ENCODE data around the gene TGFB1. TPM values are rescaled to one million over a fixed set of nuclear protein-coding genes. Genes with fewer than 3 reads are reported as not detected.

TGFB1 gene
- total and polyA plus RNA-seq, 9 of the 15 experiments (the other 6 are each of a cell fraction or from before 2014, with no cell fraction given) = 0.24 to 159 (median 17.2) TPM

DNA sequence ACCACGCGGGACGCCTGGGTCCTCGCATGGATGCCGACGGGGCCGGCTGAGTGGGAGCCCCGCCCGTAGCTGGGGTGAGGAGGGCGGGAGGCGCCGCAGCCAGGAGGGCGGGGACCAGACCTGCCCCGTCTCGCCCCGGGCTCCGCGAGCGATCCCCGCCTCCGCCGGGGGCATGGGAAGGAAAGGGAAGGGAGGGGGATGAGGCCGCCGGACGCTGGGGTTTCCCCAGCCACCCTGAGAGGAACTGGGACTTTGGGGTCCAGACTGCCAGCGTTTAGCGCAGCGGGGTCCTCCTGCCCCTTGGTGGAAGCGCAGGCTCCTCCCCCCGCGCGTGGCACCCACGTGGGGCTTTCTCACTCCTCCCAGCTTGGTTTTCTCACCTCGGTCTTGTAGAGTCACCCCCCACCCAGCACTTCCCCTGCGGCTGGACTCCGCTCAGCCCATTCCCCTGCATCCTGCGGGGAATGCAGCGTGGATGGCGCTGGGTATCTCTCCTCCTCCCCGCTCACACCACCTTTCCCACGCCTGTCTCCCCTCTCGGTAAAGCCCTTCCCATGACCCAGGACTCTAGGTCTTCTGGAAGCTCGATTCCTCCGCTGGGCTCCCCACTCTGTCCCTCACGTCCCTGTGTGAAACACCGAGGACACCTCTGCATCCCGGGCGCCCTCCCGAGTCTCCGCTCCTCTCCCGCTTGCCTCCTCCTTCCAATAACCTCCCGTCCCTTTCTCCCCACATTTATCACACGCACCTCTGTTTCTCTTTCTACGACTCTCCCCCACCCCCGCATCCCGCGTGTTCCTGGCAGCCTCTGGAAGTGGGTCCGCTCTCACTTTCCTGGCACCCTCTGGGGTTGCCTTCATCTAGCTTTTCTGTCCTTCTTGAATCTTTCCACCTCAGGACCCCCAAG lies 2.1 kb downstream of the TGFB1 start (continued):
- TF ChIP-seq, protein P1, sequence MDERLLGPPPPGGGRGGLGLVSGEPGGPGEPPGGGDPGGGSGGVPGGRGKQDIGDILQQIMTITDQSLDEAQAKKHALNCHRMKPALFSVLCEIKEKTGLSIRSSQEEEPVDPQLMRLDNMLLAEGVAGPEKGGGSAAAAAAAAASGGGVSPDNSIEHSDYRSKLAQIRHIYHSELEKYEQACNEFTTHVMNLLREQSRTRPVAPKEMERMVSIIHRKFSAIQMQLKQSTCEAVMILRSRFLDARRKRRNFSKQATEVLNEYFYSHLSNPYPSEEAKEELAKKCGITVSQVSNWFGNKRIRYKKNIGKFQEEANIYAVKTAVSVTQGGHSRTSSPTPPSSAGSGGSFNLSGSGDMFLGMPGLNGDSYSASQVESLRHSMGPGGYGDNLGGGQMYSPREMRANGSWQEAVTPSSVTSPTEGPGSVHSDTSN (CRISPR knock-in tag; IDR thresholded peaks at IDR 0.05; ENCODE audit: low read depth) = no peak
- TF ChIP-seq, protein P1 (tag; conservative IDR thresholded peaks at IDR 0.05; ENCODE audit: low read depth) = no peak
- TF ChIP-seq ZNF75A (CRISPR knock-in tag; IDR thresholded peaks at IDR 0.05) (no peak), MIER1 (IDR thresholded peaks at IDR 0.05; ENCODE audit: low read depth) (no peak), ZFPM2 (CRISPR knock-in tag; IDR thresholded peaks at IDR 0.05) (no peak), SMAD2 (IDR thresholded peaks at IDR 0.05; ENCODE audit: low read depth, low read length) (no peak), ZNF780A (CRISPR knock-in tag; IDR thresholded peaks at IDR 0.05) (no peak), THRAP3 (IDR thresholded peaks at IDR 0.05; ENCODE audit: borderline replicate concordance) (no peak), TAF1 (IDR thresholded peaks at IDR 0.05; ENCODE audit: control insufficient read depth, extremely low read depth, insufficient read depth, low read length, severe bottlenecking) (no peak), ASH1L (IDR thresholded peaks at IDR 0.05; ENCODE audit: borderline replicate concordance, low read depth, partially characterized antibody) (no peak), CEBPB (tag; IDR thresholded peaks at IDR 0.05) (no peak), ZFP36 (IDR thresholded peaks at IDR 0.05; ENCODE audit: low read depth, low read length, partially characterized antibody) (no peak), ZNF263 (CRISPR knock-in tag; IDR thresholded peaks at IDR 0.05; ENCODE audit: borderline replicate concordance) (peak; percentile 27), SETDB1 (IDR thresholded peaks at IDR 0.05; ENCODE audit: low read length) (no peak), TCF3 (CRISPR knock-in tag; IDR thresholded peaks at IDR 0.05) (no peak), HSF4 (CRISPR knock-in tag; IDR thresholded peaks at IDR 0.05; ENCODE audit: borderline replicate concordance) (no peak), SRSF7 (optimal IDR thresholded peaks at IDR 0.05; ENCODE audit: low read depth, low read length) (no peak)
- TF ChIP-seq, protein P2, sequence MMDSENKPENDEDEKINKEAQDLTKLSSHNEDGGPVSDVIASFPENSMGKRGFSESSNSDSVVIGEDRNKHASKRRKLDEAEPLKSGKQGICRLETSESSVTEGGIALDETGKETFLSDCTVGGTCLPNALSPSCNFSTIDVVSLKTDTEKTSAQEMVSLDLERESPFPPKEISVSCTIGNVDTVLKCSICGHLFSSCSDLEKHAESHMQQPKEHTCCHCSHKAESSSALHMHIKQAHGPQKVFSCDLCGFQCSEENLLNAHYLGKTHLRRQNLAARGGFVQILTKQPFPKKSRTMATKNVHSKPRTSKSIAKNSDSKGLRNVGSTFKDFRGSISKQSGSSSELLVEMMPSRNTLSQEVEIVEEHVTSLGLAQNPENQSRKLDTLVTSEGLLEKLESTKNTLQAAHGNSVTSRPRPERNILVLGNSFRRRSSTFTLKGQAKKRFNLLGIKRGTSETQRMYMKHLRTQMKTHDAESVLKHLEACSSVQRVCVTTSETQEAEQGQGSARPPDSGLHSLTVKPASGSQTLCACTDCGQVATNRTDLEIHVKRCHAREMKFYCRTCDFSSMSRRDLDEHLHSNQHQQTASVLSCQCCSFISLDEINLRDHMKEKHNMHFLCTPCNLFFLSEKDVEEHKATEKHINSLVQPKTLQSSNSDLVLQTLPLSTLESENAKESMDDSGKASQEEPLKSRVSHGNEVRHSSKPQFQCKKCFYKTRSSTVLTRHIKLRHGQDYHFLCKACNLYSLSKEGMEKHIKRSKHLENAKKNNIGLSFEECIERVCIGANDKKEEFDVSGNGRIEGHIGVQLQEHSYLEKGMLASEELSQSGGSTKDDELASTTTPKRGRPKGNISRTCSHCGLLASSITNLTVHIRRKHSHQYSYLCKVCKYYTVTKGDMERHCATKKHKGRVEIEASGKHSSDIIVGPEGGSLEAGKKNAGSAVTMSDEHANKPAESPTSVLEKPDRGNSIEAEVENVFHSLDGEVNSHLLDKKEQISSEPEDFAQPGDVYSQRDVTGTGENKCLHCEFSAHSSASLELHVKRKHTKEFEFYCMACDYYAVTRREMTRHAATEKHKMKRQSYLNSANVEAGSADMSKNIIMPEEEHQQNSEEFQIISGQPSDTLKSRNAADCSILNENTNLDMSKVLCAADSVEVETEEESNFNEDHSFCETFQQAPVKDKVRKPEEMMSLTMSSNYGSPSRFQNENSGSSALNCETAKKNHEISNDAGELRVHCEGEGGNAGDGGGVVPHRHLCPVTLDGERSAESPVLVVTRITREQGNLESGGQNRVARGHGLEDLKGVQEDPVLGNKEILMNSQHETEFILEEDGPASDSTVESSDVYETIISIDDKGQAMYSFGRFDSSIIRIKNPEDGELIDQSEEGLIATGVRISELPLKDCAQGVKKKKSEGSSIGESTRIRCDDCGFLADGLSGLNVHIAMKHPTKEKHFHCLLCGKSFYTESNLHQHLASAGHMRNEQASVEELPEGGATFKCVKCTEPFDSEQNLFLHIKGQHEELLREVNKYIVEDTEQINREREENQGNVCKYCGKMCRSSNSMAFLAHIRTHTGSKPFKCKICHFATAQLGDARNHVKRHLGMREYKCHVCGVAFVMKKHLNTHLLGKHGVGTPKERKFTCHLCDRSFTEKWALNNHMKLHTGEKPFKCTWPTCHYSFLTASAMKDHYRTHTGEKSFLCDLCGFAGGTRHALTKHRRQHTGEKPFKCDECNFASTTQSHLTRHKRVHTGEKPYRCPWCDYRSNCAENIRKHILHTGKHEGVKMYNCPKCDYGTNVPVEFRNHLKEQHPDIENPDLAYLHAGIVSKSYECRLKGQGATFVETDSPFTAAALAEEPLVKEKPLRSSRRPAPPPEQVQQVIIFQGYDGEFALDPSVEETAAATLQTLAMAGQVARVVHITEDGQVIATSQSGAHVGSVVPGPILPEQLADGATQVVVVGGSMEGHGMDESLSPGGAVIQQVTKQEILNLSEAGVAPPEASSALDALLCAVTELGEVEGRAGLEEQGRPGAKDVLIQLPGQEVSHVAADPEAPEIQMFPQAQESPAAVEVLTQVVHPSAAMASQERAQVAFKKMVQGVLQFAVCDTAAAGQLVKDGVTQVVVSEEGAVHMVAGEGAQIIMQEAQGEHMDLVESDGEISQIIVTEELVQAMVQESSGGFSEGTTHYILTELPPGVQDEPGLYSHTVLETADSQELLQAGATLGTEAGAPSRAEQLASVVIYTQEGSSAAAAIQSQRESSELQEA (IDR thresholded peaks at IDR 0.05; ENCODE audit: low read depth) = no peak
